Loucy (cell line): ENCODE results near the gene SPRR1B.

Experiments
- H2AFZ ChIP-seq: fragments of 200-600 bp; sonication (generic); 2 replicates; pipeline ENCODE4 v1.6.0; 2016; ENCODE audit warnings: antibody characterized with exemption, mild to moderate bottlenecking, low read length, moderate library complexity
- H3F3A ChIP-seq: fragments of 200-600 bp; 2 replicates; pipeline ENCODE4 v1.6.0; 2016; ENCODE audit warnings: antibody characterized with exemption, low read depth, mild to moderate bottlenecking
- H3K27me3 ChIP-seq: fragments of 200-600 bp; sonication (generic); 2 replicates; pipeline ENCODE4 v1.6.1; 2014; ENCODE audit warnings: low read length, mild to moderate bottlenecking; ENCODE audit not compliant: insufficient read depth, poor library complexity, severe bottlenecking
- H3K36me3 ChIP-seq: fragments of 200-600 bp; sonication (generic); 2 replicates; pipeline ENCODE4 v1.6.1; 2016; ENCODE audit warnings: low read length; ENCODE audit not compliant: insufficient read depth
- H3K4me1 ChIP-seq: fragments of 200-600 bp; sonication (generic); 2 replicates; pipeline ENCODE4 v1.5.1; 2014; ENCODE audit warnings: low read length, mild to moderate bottlenecking; ENCODE audit not compliant: insufficient read depth, poor library complexity, severe bottlenecking
- H3K4me2 ChIP-seq: fragments of 200-600 bp; sonication (generic); 2 replicates; pipeline ENCODE4 v1.6.0; 2014; ENCODE audit warnings: antibody characterized with exemption, low read length, low read depth, mild to moderate bottlenecking; ENCODE audit not compliant: poor library complexity, severe bottlenecking
- H3K4me3 ChIP-seq: fragments of 200-600 bp; sonication (generic); 2 replicates; pipeline ENCODE4 v1.5.1; 2014; ENCODE audit warnings: low read length, mild to moderate bottlenecking, mixed read lengths; ENCODE audit not compliant: poor library complexity, severe bottlenecking
- H3K79me2 ChIP-seq: fragments of 200-600 bp; sonication (generic); 2 replicates; pipeline ENCODE4 v1.6.1; 2014; ENCODE audit warnings: low read length; ENCODE audit not compliant: insufficient read depth
- H3K9ac ChIP-seq: fragments of 200-600 bp; sonication (generic); 2 replicates; pipeline ENCODE4 v1.6.0; 2014; ENCODE audit warnings: mild to moderate bottlenecking, low read depth, low read length, moderate library complexity; ENCODE audit not compliant: poor library complexity, severe bottlenecking
- H3K9me2 ChIP-seq: fragments of 200-600 bp; sonication (generic); replicated peaks from 2 replicates; pipeline ENCODE4 v1.6.1; 2016; ENCODE audit warnings: low read depth, low read length, mixed read lengths
- H3K9me3 ChIP-seq: fragments of 200-600 bp; sonication (generic); 2 replicates; pipeline ENCODE4 v1.6.1; 2014; ENCODE audit warnings: mild to moderate bottlenecking, antibody characterized with exemption, low read length, low read depth; ENCODE audit not compliant: insufficient read depth
- H4K20me1 ChIP-seq: fragments of 200-600 bp; sonication (generic); 2 replicates; pipeline ENCODE4 v1.6.0; 2014; ENCODE audit warnings: antibody characterized with exemption, low read length, mild to moderate bottlenecking; ENCODE audit not compliant: insufficient read depth, poor library complexity, severe bottlenecking
- EZH2phosphoT487 ChIP-seq: fragments of 200-600 bp; IDR thresholded peaks from 2 replicates; pipeline ENCODE4 v1.6.1; 2018; ENCODE audit warnings: antibody characterized with exemption, mild to moderate bottlenecking, moderate library complexity, borderline replicate concordance
- TF ChIP-seq, protein P1 (sequence below): fragments of 200-600 bp; sonication (generic); conservative IDR thresholded peaks from 2 replicates; pipeline ENCODE4 v1.5.1; 2014; ENCODE audit warnings: mild to moderate bottlenecking, antibody characterized with exemption, low read length

The SPRR1B gene, protein sequence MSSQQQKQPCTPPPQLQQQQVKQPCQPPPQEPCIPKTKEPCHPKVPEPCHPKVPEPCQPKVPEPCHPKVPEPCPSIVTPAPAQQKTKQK

DNA sequence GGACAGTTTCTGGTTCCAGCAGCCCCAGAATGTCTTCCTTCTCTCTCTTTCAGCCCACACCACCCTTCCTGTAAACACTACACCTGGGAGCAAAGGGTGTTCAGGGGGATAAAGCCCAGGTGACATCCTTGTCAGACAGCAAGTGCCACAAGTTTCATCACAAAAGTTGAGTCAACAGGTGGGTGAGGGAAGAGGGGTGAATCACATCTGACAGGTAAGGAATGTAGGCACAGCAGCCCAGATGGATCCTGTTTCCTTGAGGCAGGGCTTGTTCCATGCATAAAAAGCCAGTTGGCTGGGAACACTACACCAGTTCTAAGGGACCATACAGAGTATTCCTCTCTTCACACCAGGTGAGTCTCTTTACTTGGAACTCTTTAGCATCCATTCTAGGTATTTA lies at the start of gene SPRR1B:
SPRR1B (plus strand) TSS at position 309 of the 400 bp plus-strand sequence. CDS start 1,143 bp downstream, outside the sequence.
- no peaks in the 10 kb centered on the region for H3K79me2 ChIP-seq
- no peaks in the 10 kb centered on the region for H3K27me3 ChIP-seq
- H3K4me1 ChIP-seq = no peaks in the 10 kb centered on the region
- H3K36me3 ChIP-seq = no peaks in the 10 kb centered on the region
- no peak within 1 kb of the TSS for H2AFZ ChIP-seq
- H3K9ac ChIP-seq = no peak within 1 kb of the TSS
- H3K4me2 ChIP-seq = no peak within 1 kb of the TSS
- no peak within 1 kb of the TSS for H3K4me3 ChIP-seq
- H3K9me3 ChIP-seq = no peaks in the 10 kb centered on the region
- no peaks in the 10 kb centered on the region for H4K20me1 ChIP-seq
- no peaks in the 10 kb centered on the region for H3K9me2 ChIP-seq
- TF ChIP-seq EZH2phosphoT487 = no peak
- TF ChIP-seq, protein P1, sequence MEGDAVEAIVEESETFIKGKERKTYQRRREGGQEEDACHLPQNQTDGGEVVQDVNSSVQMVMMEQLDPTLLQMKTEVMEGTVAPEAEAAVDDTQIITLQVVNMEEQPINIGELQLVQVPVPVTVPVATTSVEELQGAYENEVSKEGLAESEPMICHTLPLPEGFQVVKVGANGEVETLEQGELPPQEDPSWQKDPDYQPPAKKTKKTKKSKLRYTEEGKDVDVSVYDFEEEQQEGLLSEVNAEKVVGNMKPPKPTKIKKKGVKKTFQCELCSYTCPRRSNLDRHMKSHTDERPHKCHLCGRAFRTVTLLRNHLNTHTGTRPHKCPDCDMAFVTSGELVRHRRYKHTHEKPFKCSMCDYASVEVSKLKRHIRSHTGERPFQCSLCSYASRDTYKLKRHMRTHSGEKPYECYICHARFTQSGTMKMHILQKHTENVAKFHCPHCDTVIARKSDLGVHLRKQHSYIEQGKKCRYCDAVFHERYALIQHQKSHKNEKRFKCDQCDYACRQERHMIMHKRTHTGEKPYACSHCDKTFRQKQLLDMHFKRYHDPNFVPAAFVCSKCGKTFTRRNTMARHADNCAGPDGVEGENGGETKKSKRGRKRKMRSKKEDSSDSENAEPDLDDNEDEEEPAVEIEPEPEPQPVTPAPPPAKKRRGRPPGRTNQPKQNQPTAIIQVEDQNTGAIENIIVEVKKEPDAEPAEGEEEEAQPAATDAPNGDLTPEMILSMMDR = no peak
- no peaks in the 10 kb centered on the region for H3F3A ChIP-seq

DNA sequence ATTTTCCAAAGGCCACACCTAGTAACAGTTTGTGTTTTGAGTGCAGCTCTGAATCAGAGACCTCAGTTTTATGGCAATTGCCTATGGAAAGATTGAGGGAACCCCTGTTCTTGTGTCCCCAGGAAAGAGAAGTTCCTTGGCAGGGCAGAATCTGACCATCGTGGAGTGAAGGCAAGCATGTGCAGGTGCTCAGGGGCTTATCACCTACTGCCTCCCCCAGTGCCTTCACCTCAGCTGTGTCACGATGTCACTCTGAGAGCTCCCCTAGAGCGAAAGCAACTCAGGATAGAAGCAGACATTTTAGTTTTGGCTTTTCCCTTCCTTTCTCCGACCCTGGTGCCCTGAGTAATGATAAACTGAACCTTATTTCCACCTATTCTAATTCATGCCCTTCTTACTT lies 48.9 kb upstream of the SPRR1B start:
- Histone ChIP-seq H4K20me1 (no peaks in the 10 kb centered on the region), H3K4me2 (no peak overlapping the region), H3K79me2 (no peaks in the 10 kb centered on the region), H3K4me1 (no peaks in the 10 kb centered on the region), H3F3A (no peaks in the 10 kb centered on the region), H3K4me3 (no peak overlapping the region), H3K36me3 (no peaks in the 10 kb centered on the region), H3K9me2 (no peaks in the 10 kb centered on the region), H3K9me3 (no peaks in the 10 kb centered on the region), H3K9ac (no peak overlapping the region), H3K27me3 (no peaks in the 10 kb centered on the region), H2AFZ (no peak overlapping the region)
- TF ChIP-seq EZH2phosphoT487 = no peak
- TF ChIP-seq, protein P1 = no peak

DNA sequence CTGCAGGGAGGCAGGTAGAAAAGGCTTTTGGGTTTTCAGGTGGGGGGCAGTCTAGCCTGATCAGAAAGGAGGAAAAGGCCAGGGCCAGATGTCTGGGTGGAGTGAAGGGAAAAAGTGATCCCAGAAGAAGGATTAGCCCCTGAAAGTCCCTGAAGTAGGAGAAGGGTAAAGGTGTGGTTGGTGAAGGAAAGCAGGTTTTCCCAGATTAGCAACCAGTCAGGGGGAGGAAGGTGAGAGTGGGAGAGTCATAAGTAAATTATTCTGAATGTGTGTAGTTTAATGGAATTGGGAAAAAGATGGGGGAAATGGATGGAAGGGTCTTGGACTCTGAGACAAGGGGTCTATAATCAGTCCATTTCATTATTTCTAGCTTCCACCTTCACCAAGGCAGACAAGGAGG lies 47.8 kb upstream of the SPRR1B start:
- TF ChIP-seq, protein P1 = no peak
- TF ChIP-seq EZH2phosphoT487 = no peak
- Histone ChIP-seq H3K9ac (no peak overlapping the region), H3K4me2 (no peak overlapping the region), H3F3A (no peaks in the 10 kb centered on the region), H4K20me1 (no peaks in the 10 kb centered on the region), H3K9me2 (no peaks in the 10 kb centered on the region), H3K79me2 (no peaks in the 10 kb centered on the region), H2AFZ (no peak overlapping the region), H3K4me3 (no peak overlapping the region), H3K27me3 (no peaks in the 10 kb centered on the region), H3K4me1 (no peaks in the 10 kb centered on the region), H3K36me3 (no peaks in the 10 kb centered on the region), H3K9me3 (no peaks in the 10 kb centered on the region)
